SU-DHL-6 (cell line): Measurements from ENCODE around the gene P4HA1.

Experiments used
- H2AFZ ChIP-seq: fragments of 200-600 bp; sonication (generic); 2 replicates; pipeline ENCODE4 v1.6.1; 2014; ENCODE audit warnings: low read depth, mild to moderate bottlenecking, moderate library complexity, mixed read lengths, antibody characterized with exemption, low read length; ENCODE audit not compliant: severe bottlenecking
- H3F3A ChIP-seq: fragments of 200-600 bp; shearing (Covaris generic); 2 replicates; pipeline ENCODE4 v1.6.0; 2016; ENCODE audit warnings: antibody characterized with exemption, mild to moderate bottlenecking; ENCODE audit not compliant: insufficient read depth
- H3K27ac ChIP-seq: fragments of 200-600 bp; sonication (generic); 2 replicates; pipeline ENCODE4 v1.5.1; 2016; ENCODE audit warnings: low read depth, mild to moderate bottlenecking, low read length, moderate library complexity, mixed read lengths
- H3K27me3 ChIP-seq: fragments of 200-600 bp; sonication (generic), shearing (Covaris generic); 2 replicates; pipeline ENCODE4 v1.6.0; 2014; ENCODE audit warnings: mild to moderate bottlenecking, low read length
- H3K36me3 ChIP-seq: fragments of 200-600 bp; sonication (generic); 2 replicates; pipeline ENCODE4 v1.6.1; 2014; ENCODE audit warnings: mild to moderate bottlenecking, low read length, mixed read lengths
- H3K4me2 ChIP-seq: fragments of 300-600, 200-600 bp; shearing (Covaris generic), sonication (generic); 2 replicates; pipeline ENCODE4 v1.6.0; 2014; ENCODE audit warnings: low read length, low read depth, mild to moderate bottlenecking; ENCODE audit not compliant: poor library complexity, severe bottlenecking
- H3K4me3 ChIP-seq: fragments of 200-600 bp; sonication (generic); 2 replicates; pipeline ENCODE4 v1.5.1; 2014; ENCODE audit warnings: antibody characterized with exemption, low read length, mild to moderate bottlenecking, mixed read lengths; ENCODE audit not compliant: insufficient read depth, poor library complexity, severe bottlenecking
- H3K79me2 ChIP-seq: fragments of 200-600 bp; sonication (generic); 2 replicates; pipeline ENCODE4 v1.6.1; 2014; ENCODE audit warnings: mild to moderate bottlenecking, low read length, moderate library complexity; ENCODE audit not compliant: insufficient read depth
- H3K9ac ChIP-seq: fragments of 200-600 bp; sonication (generic); 2 replicates; pipeline ENCODE4 v1.7.0; 2014; ENCODE audit warnings: mild to moderate bottlenecking, low read length
- H3K9me2 ChIP-seq: fragments of 200-600 bp; sonication (generic); replicated peaks from 2 replicates; pipeline ENCODE4 v1.6.1; 2014; ENCODE audit warnings: low read length; ENCODE audit not compliant: insufficient read depth
- H3K9me3 ChIP-seq: fragments of 200-600 bp; sonication (generic); 2 replicates; pipeline ENCODE4 v1.6.1; 2014; ENCODE audit warnings: low read length, mixed read lengths; ENCODE audit not compliant: insufficient read depth
- H4K20me1 ChIP-seq: fragments of 200-600 bp; sonication (generic); 2 replicates; pipeline ENCODE4 v1.6.1; 2014; ENCODE audit warnings: low read depth, mild to moderate bottlenecking, antibody characterized with exemption, low read length, moderate library complexity, mixed read lengths
- EZH2phosphoT487 ChIP-seq: fragments of 200-600 bp; sonication (generic), shearing (Covaris generic); conservative IDR thresholded peaks from 2 replicates; pipeline ENCODE4 v1.6.1; 2018; ENCODE audit warnings: mild to moderate bottlenecking, antibody characterized with exemption, low read length, moderate library complexity, mixed read lengths
- TF ChIP-seq, protein P1 (sequence below): fragments of 200-600 bp; sonication (generic); IDR thresholded peaks from one replicate; pipeline ENCODE4 v1.5.1; 2017; ENCODE audit warnings: antibody characterized with exemption, mild to moderate bottlenecking, low read length, moderate library complexity; ENCODE audit not compliant: insufficient read depth, poor library complexity, severe bottlenecking

P4HA1 gene

GRCh38 chr10:73131301-73131700 is 34.6 kb upstream of the P4HA1 start:
- no peak overlapping the region for H3K27ac ChIP-seq
- no peaks in the 10 kb centered on the region for H4K20me1 ChIP-seq
- H3K27me3 ChIP-seq, result no peaks in the 10 kb centered on the region
- H3K79me2 ChIP-seq, result no peaks in the 10 kb centered on the region
- no peak overlapping the region for H3K4me3 ChIP-seq
- H3K9me3 ChIP-seq, result no peaks in the 10 kb centered on the region
- no peak for TF ChIP-seq EZH2phosphoT487
- TF ChIP-seq, protein P1, sequence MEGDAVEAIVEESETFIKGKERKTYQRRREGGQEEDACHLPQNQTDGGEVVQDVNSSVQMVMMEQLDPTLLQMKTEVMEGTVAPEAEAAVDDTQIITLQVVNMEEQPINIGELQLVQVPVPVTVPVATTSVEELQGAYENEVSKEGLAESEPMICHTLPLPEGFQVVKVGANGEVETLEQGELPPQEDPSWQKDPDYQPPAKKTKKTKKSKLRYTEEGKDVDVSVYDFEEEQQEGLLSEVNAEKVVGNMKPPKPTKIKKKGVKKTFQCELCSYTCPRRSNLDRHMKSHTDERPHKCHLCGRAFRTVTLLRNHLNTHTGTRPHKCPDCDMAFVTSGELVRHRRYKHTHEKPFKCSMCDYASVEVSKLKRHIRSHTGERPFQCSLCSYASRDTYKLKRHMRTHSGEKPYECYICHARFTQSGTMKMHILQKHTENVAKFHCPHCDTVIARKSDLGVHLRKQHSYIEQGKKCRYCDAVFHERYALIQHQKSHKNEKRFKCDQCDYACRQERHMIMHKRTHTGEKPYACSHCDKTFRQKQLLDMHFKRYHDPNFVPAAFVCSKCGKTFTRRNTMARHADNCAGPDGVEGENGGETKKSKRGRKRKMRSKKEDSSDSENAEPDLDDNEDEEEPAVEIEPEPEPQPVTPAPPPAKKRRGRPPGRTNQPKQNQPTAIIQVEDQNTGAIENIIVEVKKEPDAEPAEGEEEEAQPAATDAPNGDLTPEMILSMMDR, result no peak
- H3F3A ChIP-seq, result no peaks in the 10 kb centered on the region
- no peaks in the 10 kb centered on the region for H3K9me2 ChIP-seq
- H3K36me3 ChIP-seq, result peaks cover 47% of the 10 kb centered on the region; the same call in 1 of the 2 replicates
- H2AFZ ChIP-seq, result no peak overlapping the region
- H3K4me2 ChIP-seq, result no peak overlapping the region
- H3K9ac ChIP-seq, result no peak overlapping the region

DNA sequence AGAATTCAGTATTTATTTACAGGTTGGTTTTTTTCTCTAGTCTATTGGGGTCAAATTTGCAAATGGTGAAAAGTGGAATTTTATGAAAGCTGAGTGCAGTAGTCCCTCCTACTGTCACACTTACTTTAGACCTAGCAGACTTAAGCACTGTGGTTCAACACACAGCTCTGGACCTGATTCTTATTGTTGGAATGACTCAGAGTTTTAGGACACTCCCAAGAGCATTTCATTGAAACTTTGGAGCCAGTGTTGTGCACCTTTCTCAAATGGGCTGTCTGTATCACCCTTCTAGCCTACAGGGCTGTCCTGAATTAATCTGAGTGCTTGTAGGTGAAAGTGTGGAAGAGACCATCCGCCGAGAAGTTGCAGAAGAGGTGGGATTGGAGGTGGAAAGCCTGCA is 29.7 kb upstream of the P4HA1 start:
- TF ChIP-seq, protein P1, result no peak
- TF ChIP-seq EZH2phosphoT487, result no peak
- peaks cover 10% of the 10 kb centered on the region; the same call in 1 of the 2 replicates for H3K36me3 ChIP-seq
- H3K27ac ChIP-seq, result no peak overlapping the region
- no peaks in the 10 kb centered on the region for H3K27me3 ChIP-seq
- H3F3A ChIP-seq, result no peaks in the 10 kb centered on the region
- no peaks in the 10 kb centered on the region for H4K20me1 ChIP-seq
- H3K9ac ChIP-seq, result no peak overlapping the region
- H3K4me3 ChIP-seq, result no peak overlapping the region
- no peak overlapping the region for H2AFZ ChIP-seq
- H3K9me2 ChIP-seq, result no peaks in the 10 kb centered on the region
- no peak overlapping the region for H3K4me2 ChIP-seq
- no peaks in the 10 kb centered on the region for H3K79me2 ChIP-seq
- no peaks in the 10 kb centered on the region for H3K9me3 ChIP-seq

GRCh38 chr10:73119952-73120351 is 23.3 kb upstream of the P4HA1 start:
- H3K36me3 ChIP-seq, result no peaks in the 10 kb centered on the region
- TF ChIP-seq EZH2phosphoT487, result no peak
- no peaks in the 10 kb centered on the region for H3K27me3 ChIP-seq
- H3K4me2 ChIP-seq, result no peak overlapping the region
- H3K4me3 ChIP-seq, result no peak overlapping the region
- H3K9me2 ChIP-seq, result no peaks in the 10 kb centered on the region
- H3K79me2 ChIP-seq, result no peaks in the 10 kb centered on the region
- H3F3A ChIP-seq, result no peaks in the 10 kb centered on the region
- no peaks in the 10 kb centered on the region for H3K9me3 ChIP-seq
- no peak overlapping the region for H2AFZ ChIP-seq
- H4K20me1 ChIP-seq, result no peaks in the 10 kb centered on the region
- H3K27ac ChIP-seq, result no peak overlapping the region
- H3K9ac ChIP-seq, result no peak overlapping the region

DNA sequence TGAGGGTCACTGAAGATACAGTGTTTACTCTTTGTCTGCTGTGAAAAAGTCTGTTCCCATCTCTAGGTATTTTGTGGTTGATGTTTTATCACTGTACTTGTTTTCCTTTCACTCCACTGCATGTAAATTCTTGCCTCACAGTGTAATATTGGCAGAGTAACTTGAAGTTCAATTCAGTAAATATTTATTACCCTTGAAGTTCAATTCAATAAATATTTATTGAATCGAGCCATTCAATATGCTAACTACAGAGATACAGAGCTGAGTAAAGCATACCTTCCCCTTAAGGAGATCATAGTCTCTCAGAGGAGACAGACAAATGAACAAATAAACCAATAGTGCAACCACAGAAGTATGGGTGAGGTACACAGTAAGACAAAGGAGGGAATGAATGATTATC is 22.8 kb upstream of the P4HA1 start:
- H3K9me2 ChIP-seq, result no peaks in the 10 kb centered on the region
- no peak overlapping the region for H3K9ac ChIP-seq
- no peak overlapping the region for H2AFZ ChIP-seq
- H3K79me2 ChIP-seq, result no peaks in the 10 kb centered on the region; the same call in 1 of the 2 replicates
- H3K9me3 ChIP-seq, result no peaks in the 10 kb centered on the region
- H3K27ac ChIP-seq, result no peak overlapping the region
- H3F3A ChIP-seq, result no peaks in the 10 kb centered on the region
- no peak overlapping the region for H3K4me3 ChIP-seq
- H4K20me1 ChIP-seq, result no peaks in the 10 kb centered on the region
- H3K36me3 ChIP-seq, result no peaks in the 10 kb centered on the region; the same call in 1 of the 2 replicates
- TF ChIP-seq, protein P1, result no peak
- no peak for TF ChIP-seq EZH2phosphoT487
- H3K4me2 ChIP-seq, result no peak overlapping the region
- H3K27me3 ChIP-seq, result no peaks in the 10 kb centered on the region
